GM19463 (cell line): ENCODE data around the gene HDAC4.

Experiments
- ATAC-seq: cut with Tn5 transposase; IDR thresholded peaks from one replicate; pipeline ENCODE4 v1.9.1; 2021; ENCODE audit warnings: mild to moderate bottlenecking, moderate library complexity; ENCODE audit not compliant: unreplicated experiment

HDAC4 gene

DNA sequence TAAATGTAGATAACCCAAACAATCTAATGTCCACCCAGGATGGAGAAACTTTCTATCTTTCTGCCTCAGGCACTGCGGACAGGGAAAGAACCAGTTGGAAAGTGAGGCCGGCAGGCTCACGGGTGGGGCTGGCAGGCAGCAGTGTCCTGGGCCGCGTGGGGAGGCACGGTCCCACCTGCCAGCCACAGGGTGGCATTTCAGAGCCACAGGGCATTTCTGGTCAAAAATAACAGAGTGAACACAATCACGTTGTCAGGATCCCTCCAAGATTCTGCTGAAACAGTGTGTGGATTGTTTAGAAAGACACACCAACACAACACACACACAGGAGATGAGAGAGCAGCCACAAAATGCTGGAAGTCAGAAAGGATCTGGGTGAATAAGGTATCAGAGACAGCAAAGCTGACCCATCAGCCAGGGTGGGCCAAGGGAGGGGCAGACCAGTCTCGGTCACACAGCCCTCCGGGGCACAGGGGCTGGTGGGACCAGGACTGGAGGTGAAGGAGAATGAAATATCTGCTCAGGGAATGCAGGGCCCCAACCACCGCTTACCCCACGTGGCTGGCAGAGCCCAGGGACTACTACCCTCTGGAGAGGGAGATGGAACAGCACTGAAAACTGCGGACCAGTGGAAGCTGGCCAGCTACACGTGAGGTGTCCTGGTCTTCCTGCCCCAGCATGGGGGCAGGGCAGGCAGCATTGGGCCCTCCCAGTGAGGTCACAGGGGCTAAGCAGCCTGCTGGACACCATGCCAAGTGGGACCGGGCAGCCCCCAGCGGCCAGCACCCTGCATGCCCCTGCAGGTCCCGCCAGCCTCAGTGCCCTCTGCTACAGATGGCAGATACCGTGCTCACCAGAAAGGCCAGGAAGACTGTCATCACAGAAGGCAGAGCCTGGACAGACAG is 173.9 kb downstream of the HDAC4 start:
- ATAC-seq = no peak

DNA sequence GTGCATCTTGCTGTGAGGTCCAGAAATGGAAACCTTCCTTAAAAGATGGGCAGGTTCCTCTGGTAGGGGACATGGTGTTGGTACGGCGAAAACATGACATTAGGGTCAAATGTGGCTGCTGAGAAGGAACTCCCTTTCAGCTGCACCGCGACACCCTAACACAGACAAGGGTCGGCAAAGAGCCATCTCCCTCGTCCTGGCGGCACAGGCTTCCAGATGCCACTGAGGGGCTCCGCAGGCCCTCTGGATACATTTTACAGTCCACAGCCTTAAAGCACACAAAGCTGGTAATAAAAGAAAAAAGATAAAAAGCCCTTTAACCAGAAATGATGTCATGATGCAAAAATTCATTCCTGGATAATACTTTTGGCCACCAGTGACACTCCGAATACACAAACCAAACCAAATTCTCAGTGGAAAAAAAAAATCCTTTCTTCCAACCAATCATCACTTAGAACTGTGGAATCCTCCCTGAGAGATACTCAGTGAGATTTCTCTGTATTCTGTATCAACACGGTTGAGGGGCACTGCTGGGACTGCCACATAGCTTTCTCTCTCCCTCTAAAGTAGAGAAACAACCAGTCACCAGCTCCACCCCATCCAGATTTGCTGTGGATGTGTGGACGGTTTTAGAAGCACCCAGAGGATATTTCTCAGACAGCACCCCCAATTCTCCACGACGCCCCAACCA is 174.8 kb downstream of the HDAC4 start:
- no peak for ATAC-seq

DNA sequence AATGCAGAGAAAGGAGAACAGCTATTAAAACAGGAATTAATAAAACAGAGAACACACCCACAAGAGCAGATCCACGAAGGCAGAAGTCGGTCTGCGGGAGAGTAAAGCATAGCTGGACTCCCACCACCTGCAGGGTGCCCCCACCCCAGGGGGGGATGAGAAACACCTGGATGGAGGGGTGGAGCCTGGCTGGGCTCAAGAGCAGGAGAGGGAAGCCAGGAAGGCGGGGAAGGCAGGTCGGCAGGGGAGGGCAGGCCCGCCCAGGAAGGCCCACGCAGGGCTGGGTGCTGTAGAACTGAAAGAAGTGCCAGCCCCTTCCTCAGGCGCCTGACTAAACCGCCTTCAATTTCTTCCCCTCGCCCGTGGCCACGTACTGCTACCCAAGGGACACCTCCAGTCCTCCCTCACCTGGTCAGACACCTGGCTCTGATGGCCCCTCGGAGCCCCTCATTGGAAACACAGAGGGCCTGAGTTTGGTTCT is 175.4 kb downstream of the HDAC4 start:
- ATAC-seq = no peak

DNA sequence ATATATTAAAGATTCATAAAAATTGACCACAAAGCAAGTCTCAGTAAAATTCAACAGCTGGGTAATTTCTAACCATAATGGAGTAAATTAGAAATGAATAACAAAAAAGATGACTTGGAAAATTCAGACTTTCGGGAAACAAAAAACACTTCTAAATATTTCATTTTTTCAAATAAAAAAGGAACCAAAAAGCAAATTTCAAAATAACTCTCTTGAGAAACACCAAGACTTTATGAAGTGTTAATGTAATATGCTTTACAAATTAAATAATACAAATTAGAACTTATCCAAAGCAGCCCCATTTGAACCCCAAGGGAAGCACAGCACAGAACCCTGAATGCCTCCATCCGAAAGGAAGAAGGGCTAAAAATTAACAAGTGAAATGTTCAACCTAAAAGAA is 175.9 kb downstream of the HDAC4 start:
- ATAC-seq = no peak

DNA sequence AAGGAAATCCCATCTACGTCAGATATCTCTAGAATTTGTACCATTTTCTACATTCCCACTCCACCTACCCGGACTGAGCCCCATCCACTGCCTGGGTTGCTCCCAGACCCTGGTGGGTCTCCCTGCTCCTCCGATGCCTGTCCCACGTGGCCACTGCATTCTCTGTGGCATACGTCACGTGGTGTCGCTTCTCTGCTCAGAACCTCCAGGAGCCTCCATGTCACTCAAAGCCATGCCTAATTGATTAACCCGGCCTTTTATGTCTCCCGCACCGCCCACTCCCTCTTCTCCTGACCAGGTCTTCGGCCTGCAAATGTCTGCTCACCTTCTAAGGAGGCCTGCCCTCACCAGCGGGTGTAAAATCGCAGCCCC is 176.6 kb downstream of the HDAC4 start:
- ATAC-seq = no peak

DNA sequence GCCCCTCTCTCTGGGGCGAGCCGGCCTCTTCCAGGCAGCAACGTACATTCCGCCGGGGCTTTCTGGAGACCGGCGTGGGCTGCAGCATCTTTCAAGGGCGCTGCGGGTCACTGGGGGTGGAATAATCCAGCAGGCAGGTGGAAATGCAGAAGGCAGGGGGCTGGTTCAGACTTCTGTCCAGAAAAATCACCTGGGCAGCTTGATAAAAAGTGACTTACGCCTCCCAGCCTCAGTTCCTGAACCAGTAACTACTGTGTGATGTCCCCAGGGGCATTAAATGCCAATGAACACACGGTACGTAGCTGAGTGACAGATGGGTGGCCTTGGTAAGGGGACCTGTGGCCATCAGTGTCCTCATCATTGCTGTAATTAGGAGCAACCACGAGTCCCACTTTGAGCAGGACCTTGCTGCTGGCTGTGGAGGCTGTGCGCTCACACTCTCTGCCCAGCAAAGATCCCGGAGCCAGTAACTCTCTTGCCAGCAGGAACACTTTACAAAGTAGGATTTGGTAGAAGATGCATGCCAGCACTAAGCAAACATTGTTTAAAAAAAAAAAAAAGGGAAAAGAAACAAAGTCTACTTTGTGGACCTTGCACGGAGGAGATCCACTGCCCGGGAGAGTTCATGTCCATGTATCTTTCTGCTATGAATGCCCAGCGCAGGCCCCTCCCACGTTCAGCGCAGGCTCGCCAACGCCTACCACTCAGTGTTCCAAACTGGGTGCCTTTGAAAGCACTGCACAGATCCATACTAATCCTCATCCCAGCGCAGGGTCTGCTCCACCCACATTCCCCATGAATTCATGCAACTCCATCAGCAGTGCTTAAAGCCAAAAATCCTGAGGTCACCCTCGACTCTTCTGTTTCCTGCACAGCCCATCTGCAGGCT is 177.3 kb downstream of the HDAC4 start:
- no peak for ATAC-seq

DNA sequence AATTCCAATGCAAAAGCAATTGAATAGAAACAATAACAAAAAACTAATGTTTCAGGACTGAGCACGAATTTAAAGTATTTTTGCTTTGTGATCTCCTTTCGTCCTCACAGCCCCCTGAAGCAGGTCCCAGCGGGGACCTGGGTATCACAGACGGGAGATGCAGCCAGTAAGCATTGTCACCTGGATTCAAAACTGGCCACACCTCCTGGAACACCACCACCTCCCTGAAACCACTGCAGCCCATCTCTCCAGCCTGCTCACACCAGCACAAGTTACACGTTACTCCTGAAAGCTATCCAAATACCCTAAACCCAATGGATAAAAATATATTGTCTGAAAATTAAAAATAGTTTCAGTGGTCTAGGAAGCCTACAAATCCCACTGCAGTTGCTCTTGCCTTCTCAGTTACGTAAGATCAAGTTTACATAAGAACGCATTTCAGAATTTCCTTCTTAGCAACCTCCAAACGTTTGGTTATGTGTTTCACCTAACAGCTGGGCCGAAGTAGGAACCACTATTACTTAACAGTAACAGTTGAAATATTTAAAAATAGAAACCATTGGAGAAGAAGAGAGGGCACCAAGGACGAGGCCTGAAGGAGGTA is 178.0 kb downstream of the HDAC4 start:
- ATAC-seq = no peak

DNA sequence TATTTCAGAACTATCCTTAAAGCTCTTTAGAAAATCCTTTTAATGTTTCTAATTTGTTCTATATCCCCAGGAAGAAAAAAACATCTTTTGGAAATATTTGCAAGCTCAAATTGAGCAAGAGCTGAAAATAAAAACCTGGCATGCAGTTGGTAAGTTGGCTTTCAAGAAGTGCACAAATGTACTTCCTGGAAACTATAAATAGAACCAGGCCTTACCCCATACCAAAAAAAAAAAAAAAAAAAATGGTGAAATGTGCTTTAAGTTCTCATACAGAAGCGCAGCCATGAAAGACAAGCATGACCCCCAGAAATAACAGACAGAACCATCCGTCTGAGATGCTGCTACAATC is 178.5 kb downstream of the HDAC4 start:
- ATAC-seq = no peak

DNA sequence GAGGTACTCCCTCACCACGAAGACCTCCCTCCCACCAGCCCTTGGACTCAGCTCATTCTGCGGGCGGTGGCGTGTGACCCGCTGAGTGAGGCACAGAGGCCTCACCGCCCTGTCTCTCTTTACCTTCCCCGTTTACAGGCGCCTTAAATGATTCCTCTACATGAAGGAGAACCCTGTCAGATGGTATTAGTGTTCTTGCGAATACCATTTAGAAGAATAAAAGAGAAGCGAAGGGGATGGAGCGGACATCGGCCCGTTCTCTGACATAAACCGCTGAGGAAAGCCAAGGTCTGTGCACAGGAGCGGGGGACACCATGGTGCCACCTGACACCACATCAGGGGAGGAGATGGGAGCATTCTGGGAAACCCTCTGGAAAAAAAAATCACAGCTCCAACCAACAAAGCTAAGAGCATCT is 179.8 kb downstream of the HDAC4 start:
- no peak for ATAC-seq

DNA sequence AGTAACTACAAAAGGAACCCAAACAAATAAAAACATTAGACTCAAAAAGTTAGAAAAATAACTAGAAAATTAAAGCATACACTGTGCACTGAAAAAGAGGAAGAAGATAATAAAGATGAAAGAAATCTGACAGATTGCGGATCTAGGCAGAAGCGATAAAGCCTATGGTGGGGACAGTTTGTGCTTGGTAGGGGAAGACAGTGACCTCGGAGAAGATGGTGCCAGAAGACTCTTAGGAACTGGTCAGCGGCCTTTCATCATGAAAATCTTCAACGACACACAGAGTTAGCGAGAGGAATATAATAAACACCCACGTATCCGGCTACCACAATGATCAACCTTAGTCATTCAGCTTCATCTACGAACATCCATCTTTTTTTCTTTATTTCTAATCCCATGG is 180.5 kb downstream of the HDAC4 start:
- no peak for ATAC-seq

DNA sequence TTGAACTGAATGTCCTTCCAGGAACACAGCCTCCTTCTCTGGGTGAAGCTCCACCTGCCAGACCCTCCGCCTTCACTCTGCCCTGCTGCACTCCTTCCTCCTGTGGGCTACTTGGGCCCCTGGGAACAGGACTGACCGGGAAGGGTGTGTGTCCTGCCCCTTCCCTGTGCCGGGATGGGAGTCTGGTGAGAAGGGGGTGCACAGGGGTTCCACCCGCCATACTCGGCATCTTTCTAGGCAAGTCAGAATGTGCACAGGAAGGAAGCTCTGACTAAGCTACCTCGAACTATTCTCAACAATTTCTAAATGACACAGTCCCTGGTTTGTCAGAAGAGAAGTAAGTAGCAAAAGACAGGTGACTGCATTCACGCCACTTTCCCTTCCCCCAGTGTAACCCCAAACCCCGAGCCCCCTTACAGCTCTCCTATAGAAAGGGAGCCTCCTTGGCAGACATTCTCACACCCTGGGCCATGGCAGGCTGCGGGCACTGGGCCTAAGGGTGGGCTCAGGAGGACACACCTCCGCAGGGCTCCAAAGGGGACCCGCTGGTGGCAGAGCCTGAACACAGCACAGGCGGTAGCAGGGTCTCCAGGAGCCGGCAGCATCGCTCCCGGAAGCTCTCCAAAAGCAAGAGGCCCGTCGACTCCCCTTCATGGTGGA is 184.1 kb downstream of the HDAC4 start:
- ATAC-seq = no peak

DNA sequence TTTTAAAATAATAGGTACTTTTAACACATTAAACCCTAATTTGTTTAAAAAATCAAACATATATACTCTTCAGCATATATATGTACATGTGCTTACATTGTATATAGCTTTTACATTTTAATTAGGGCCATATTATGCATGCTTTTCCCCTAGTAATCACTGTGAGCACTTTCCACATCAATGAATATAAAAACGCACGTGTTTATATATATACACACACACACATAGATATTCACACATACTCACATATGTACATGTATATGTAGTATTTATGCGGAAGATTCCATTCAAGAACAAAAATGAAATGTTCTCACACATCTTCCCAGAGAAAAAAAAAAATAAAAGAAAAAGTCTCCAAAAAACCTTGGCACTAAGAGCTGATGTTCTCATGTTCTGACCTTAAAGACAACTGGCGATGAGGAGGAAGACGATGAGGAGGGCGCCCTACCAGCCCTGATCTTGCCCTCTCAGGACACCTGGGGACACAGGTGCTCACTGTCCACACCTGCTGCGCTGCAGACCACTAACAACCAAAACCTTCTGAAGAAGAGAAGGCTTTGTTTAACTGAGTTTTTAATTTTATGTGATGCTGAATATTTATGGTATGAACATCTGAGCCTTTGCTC is 184.7 kb downstream of the HDAC4 start:
- ATAC-seq = no peak

DNA sequence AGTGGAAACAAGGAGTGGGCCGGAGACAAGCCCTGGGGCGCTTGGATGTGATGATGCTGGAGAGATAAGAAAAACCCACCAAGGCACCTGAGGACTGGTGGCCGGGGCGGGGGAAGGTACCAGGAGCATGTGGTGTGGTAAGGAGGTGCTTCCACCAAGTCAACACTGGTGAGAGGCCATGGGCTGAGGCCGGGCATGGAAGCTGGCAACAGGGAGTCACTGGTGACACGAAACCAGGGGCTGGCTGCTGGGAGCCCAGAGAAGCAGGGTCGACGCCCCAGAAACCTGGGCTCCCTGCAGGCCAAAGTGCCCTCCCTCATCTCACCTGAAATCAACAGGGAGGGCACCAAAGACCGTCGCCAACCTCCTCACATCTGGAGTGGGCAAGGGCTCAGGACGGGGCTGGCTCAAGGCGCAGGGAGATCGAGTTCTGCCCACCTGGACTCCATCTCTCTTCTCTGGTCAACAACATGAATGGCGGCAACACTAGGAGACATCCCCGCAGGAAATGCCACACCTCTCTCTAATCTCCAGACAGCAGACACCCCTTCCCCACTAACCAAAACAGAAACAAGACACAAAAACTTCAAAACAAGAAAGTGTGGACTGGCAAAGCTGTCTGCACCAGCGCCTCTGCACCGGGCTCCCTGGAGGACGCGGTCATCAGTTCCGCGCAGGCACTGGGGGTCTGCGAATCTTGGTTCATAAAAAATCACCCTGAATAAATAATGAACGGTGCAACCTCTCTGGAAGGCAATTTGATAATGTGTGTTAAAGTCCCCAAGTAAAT is 185.5 kb downstream of the HDAC4 start:
- no peak for ATAC-seq

DNA sequence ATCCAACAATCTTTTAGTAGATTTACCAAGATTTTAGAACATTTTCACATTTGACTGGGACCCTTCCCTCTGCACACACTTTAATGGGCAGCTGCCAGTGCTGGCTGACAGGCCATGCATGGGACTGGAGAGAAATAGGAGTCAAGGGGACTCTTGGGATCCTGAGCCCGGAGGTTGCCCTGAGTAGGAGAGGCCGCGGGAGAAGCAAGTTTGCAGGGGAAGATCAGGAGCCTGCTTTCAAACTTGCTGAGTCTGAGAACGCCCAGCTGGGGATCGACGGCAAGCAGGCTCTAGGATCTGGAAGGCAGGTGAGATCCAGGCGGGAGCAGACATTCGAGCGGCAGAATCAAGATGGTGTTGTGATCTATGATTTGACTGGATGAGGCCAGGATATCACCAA is 186.1 kb downstream of the HDAC4 start:
- ATAC-seq = no peak

DNA sequence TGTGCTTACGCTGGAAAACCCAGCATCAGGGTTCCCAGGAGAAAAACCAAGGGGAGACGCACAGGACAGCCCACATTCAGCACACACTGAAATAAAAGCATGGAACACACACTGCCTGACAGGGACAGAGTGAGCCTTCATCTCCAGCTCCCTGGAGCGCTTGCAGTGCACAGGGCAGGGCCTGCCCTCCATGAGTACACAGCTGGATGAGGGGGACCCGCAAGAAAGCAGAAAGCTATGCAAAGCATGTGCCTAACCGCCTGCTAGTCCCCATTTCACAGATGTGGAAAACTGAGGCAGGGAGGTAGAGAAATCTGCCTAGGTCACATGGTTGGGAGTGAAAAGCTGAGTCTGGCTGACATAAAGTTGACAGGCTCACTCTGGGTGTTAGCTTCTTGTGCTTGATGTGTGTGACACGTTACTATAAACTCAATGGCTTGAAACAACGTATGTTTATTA is 187.1 kb downstream of the HDAC4 start:
- no peak for ATAC-seq

DNA sequence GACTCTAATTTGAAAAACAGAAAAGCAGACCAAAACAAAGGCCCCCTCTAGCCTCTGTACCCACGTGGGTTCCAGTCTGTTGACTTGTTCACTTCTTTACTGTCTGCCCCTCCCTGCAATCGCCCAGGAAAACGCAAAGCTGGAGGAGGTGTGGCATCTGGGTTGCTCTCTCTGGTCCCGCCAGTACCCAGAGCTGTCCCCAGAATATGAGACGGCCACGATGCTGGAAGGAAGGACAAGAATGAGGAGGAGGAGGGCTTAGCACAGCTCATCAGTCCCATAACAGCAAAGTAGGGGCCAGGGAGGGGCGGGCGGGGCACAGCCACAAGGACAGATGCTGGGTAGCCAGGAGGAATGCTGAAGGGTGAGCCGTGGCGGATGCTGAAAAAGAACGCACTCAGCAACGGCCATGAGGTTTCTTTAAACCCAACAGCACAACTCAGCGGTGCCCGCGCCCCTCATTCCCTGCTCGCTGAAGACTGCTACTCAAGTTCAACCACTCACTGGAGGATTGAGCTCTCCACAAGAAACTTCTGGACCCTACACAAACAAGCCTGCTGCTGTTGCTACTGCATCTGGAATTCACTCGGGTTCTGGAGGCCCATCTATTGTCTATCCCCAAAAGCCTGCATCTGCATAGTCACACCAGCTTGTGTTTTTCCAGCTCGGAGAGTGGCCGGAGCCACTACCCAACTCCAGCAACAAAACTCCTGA is 187.7 kb downstream of the HDAC4 start:
- no peak for ATAC-seq

DNA sequence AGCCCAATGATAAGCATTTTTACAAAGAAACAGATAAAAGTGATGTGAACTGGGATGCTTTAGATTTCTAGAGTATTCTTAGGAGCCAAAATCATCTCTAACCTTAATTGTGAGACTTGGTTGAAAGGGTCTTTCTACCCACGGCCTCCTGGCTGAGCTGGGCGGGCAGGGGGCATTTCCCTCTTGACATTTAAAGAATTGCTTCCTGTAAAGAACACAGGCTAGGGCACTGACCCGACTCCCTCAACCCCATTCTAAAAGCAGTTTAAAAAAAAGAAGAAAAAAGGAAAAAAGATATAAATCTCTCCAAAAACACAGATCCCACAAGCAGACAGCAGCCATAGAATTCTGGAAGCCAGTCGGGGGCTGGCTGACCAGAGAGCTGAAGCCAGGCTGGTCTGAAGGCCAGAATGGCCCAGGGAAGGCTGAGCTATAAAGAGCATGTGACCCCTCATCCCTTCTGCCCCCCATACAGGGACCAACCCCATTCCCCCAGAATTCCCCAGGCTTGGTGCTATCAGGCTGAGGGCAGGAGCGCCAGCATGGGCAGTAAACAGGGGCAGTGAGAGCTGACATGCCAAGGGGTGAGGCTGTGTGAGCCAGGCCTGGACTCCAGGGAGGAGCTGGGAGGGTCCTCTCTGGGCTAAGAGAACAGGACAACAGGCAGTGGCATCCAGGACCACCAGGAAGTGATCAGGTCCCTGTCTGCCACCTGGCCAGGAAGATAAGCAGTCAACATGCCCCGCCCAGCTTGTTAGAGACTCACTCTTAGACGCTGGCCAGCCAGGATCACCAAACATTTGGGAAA is 188.5 kb downstream of the HDAC4 start:
- no peak for ATAC-seq
